ENCODE results near the gene PPP1R13B.

PPP1R13B gene

GRCh38 chr14:103749860-103750259 lies 97.5 kb downstream of the PPP1R13B start:
- no peak overlapping the region for H3K27ac ChIP-seq (ENCODE audit: low read depth, low read length)
- no peak overlapping the region for H3K4me3 ChIP-seq (ENCODE audit: low read length)
- H3K9ac ChIP-seq (ENCODE audit: low read length), result no peak overlapping the region
- no peaks in the 10 kb centered on the region for H3K4me1 ChIP-seq (ENCODE audit: control insufficient read depth, insufficient read depth, low read length)
- peaks cover 6% of the 10 kb centered on the region for H3K36me3 ChIP-seq (ENCODE audit: control insufficient read depth, insufficient read depth, low read length)
- no peaks in the 10 kb centered on the region for H3K27me3 ChIP-seq (ENCODE audit: control insufficient read depth, insufficient read depth, low read length)

- Histone ChIP-seq H3K4me3 (ENCODE audit: low read length) (no peak overlapping the region), H3K27ac (ENCODE audit: low read depth, low read length) (no peak overlapping the region), H3K4me1 (ENCODE audit: control insufficient read depth, insufficient read depth, low read length) (no peaks in the 10 kb centered on the region), H3K27me3 (ENCODE audit: control insufficient read depth, insufficient read depth, low read length) (no peaks in the 10 kb centered on the region), H3K36me3 (ENCODE audit: control insufficient read depth, insufficient read depth, low read length) (peaks cover 10% of the 10 kb centered on the region), H3K9ac (ENCODE audit: low read length) (no peak overlapping the region)
Observed at GRCh38 chr14:103749452-103749851, 97.9 kb downstream of the PPP1R13B start.

GRCh38 chr14:103748534-103748857 lies 98.9 kb downstream of the PPP1R13B start:
- Histone ChIP-seq H3K9ac (ENCODE audit: low read length) (no peak overlapping the region), H3K27ac (ENCODE audit: low read depth, low read length) (no peak overlapping the region), H3K4me1 (ENCODE audit: control insufficient read depth, insufficient read depth, low read length) (no peaks in the 10 kb centered on the region), H3K27me3 (ENCODE audit: control insufficient read depth, insufficient read depth, low read length) (no peaks in the 10 kb centered on the region), H3K4me3 (ENCODE audit: low read length) (no peak overlapping the region), H3K36me3 (ENCODE audit: control insufficient read depth, insufficient read depth, low read length) (peaks cover 10% of the 10 kb centered on the region)

GRCh38 chr14:103746701-103747100 lies 100.7 kb downstream of the PPP1R13B start:
- Histone ChIP-seq H3K4me1 (ENCODE audit: control insufficient read depth, insufficient read depth, low read length) (no peaks in the 10 kb centered on the region), H3K27me3 (ENCODE audit: control insufficient read depth, insufficient read depth, low read length) (no peaks in the 10 kb centered on the region), H3K36me3 (ENCODE audit: control insufficient read depth, insufficient read depth, low read length) (peaks cover 10% of the 10 kb centered on the region), H3K9ac (ENCODE audit: low read length) (no peak overlapping the region), H3K27ac (ENCODE audit: low read depth, low read length) (no peak overlapping the region), H3K4me3 (ENCODE audit: low read length) (no peak overlapping the region)

GRCh38 chr14:103745424-103745823 lies 102.0 kb downstream of the PPP1R13B start:
- Histone ChIP-seq H3K4me3 (ENCODE audit: low read length) (no peak overlapping the region), H3K9ac (ENCODE audit: low read length) (no peak overlapping the region), H3K4me1 (ENCODE audit: control insufficient read depth, insufficient read depth, low read length) (no peaks in the 10 kb centered on the region), H3K27ac (ENCODE audit: low read depth, low read length) (no peak overlapping the region), H3K27me3 (ENCODE audit: control insufficient read depth, insufficient read depth, low read length) (no peaks in the 10 kb centered on the region), H3K36me3 (ENCODE audit: control insufficient read depth, insufficient read depth, low read length) (peaks cover 18% of the 10 kb centered on the region)

- Histone ChIP-seq H3K36me3 (ENCODE audit: control insufficient read depth, insufficient read depth, low read length) (peaks cover 21% of the 10 kb centered on the region), H3K4me1 (ENCODE audit: control insufficient read depth, insufficient read depth, low read length) (no peaks in the 10 kb centered on the region), H3K27ac (ENCODE audit: low read depth, low read length) (no peak overlapping the region), H3K27me3 (ENCODE audit: control insufficient read depth, insufficient read depth, low read length) (no peaks in the 10 kb centered on the region), H3K4me3 (ENCODE audit: low read length) (no peak overlapping the region), H3K9ac (ENCODE audit: low read length) (no peak overlapping the region)
Observed at GRCh38 chr14:103744621-103745395, 102.6 kb downstream of the PPP1R13B start.

GRCh38 chr14:103743691-103744090 lies 103.7 kb downstream of the PPP1R13B start:
- H3K36me3 ChIP-seq (ENCODE audit: control insufficient read depth, insufficient read depth, low read length), result peaks cover 26% of the 10 kb centered on the region
- H3K27me3 ChIP-seq (ENCODE audit: control insufficient read depth, insufficient read depth, low read length), result no peaks in the 10 kb centered on the region
- no peak overlapping the region for H3K4me3 ChIP-seq (ENCODE audit: low read length)
- H3K4me1 ChIP-seq (ENCODE audit: control insufficient read depth, insufficient read depth, low read length), result no peaks in the 10 kb centered on the region
- H3K27ac ChIP-seq (ENCODE audit: low read depth, low read length), result no peak overlapping the region
- no peak overlapping the region for H3K9ac ChIP-seq (ENCODE audit: low read length)

GRCh38 chr14:103742499-103743255 lies 104.7 kb downstream of the PPP1R13B start:
- H3K9ac ChIP-seq (ENCODE audit: low read length), result no peak overlapping the region
- no peaks in the 10 kb centered on the region for H3K4me1 ChIP-seq (ENCODE audit: control insufficient read depth, insufficient read depth, low read length)
- H3K27ac ChIP-seq (ENCODE audit: low read depth, low read length), result no peak overlapping the region
- H3K36me3 ChIP-seq (ENCODE audit: control insufficient read depth, insufficient read depth, low read length), result peaks cover 29% of the 10 kb centered on the region
- H3K4me3 ChIP-seq (ENCODE audit: low read length), result no peak overlapping the region
- no peaks in the 10 kb centered on the region for H3K27me3 ChIP-seq (ENCODE audit: control insufficient read depth, insufficient read depth, low read length)

GRCh38 chr14:103741876-103742275 lies 105.5 kb downstream of the PPP1R13B start:
- no peak overlapping the region for H3K27ac ChIP-seq (ENCODE audit: low read depth, low read length)
- no peak overlapping the region for H3K4me3 ChIP-seq (ENCODE audit: low read length)
- H3K36me3 ChIP-seq (ENCODE audit: control insufficient read depth, insufficient read depth, low read length), result peaks cover 29% of the 10 kb centered on the region
- no peaks in the 10 kb centered on the region for H3K4me1 ChIP-seq (ENCODE audit: control insufficient read depth, insufficient read depth, low read length)
- no peaks in the 10 kb centered on the region for H3K27me3 ChIP-seq (ENCODE audit: control insufficient read depth, insufficient read depth, low read length)
- no peak overlapping the region for H3K9ac ChIP-seq (ENCODE audit: low read length)

- no peak overlapping the region for H3K27ac ChIP-seq (ENCODE audit: low read depth, low read length)
- H3K36me3 ChIP-seq (ENCODE audit: control insufficient read depth, insufficient read depth, low read length), result peaks cover 31% of the 10 kb centered on the region
- H3K4me1 ChIP-seq (ENCODE audit: control insufficient read depth, insufficient read depth, low read length), result peaks cover 3% of the 10 kb centered on the region
- H3K27me3 ChIP-seq (ENCODE audit: control insufficient read depth, insufficient read depth, low read length), result no peaks in the 10 kb centered on the region
- no peak overlapping the region for H3K9ac ChIP-seq (ENCODE audit: low read length)
- H3K4me3 ChIP-seq (ENCODE audit: low read length), result no peak overlapping the region
Observed at GRCh38 chr14:103740991-103741689, 106.2 kb downstream of the PPP1R13B start.

- H3K9ac ChIP-seq (ENCODE audit: low read length), result no peak overlapping the region
Observed at GRCh38 chr14:103739793-103740501, 107.4 kb downstream of the PPP1R13B start.

GRCh38 chr14:103739466-103739792 lies 107.9 kb downstream of the PPP1R13B start:
- Histone ChIP-seq H3K27ac (ENCODE audit: low read depth, low read length) (no peak overlapping the region), H3K36me3 (ENCODE audit: control insufficient read depth, insufficient read depth, low read length) (peaks cover 28% of the 10 kb centered on the region), H3K4me3 (ENCODE audit: low read length) (no peak overlapping the region), H3K27me3 (ENCODE audit: control insufficient read depth, insufficient read depth, low read length) (no peaks in the 10 kb centered on the region), H3K9ac (ENCODE audit: low read length) (no peak overlapping the region), H3K4me1 (ENCODE audit: control insufficient read depth, insufficient read depth, low read length) (peaks cover 3% of the 10 kb centered on the region)

More at GRCh38 chr14:103739793-103740501, 107.4 kb downstream of the PPP1R13B start:
- H3K4me1 ChIP-seq (ENCODE audit: control insufficient read depth, insufficient read depth, low read length), result peaks cover 3% of the 10 kb centered on the region
- no peak overlapping the region for H3K4me3 ChIP-seq (ENCODE audit: low read length)
- H3K27ac ChIP-seq (ENCODE audit: low read depth, low read length), result no peak overlapping the region
- H3K27me3 ChIP-seq (ENCODE audit: control insufficient read depth, insufficient read depth, low read length), result no peaks in the 10 kb centered on the region
- peaks cover 31% of the 10 kb centered on the region for H3K36me3 ChIP-seq (ENCODE audit: control insufficient read depth, insufficient read depth, low read length)
